Subcutaneous adipose tissue (tissue), 4 donors: ENCODE data around the gene SPRR5. TPM values are rescaled to one million over a fixed set of nuclear protein-coding genes. Genes with fewer than 3 reads are reported as not detected.

Source experiments
- total RNA-seq, 4 donors: library from RNA; depleted of rRNA; stranded (reverse); fragments of >200 nt; gene quantifications; one replicate each; pipeline ENCODE4 v1.1.0, GENCODE V29; 2016
- TF ChIP-seq, protein P1 (sequence below): fragments of 450-650 bp; IDR thresholded peaks from one replicate; pipeline ENCODE4 v1.5.1; 2016; ENCODE audit warnings: low read depth, mild to moderate bottlenecking, control low read depth, antibody characterized with exemption, moderate library complexity

SPRR5 gene
- total RNA-seq, 4 donors from 2014 or later: not detected

GRCh38 chr1:152946248-152946647 is 758 bp upstream of the SPRR5 start:
- TF ChIP-seq, protein P1, sequence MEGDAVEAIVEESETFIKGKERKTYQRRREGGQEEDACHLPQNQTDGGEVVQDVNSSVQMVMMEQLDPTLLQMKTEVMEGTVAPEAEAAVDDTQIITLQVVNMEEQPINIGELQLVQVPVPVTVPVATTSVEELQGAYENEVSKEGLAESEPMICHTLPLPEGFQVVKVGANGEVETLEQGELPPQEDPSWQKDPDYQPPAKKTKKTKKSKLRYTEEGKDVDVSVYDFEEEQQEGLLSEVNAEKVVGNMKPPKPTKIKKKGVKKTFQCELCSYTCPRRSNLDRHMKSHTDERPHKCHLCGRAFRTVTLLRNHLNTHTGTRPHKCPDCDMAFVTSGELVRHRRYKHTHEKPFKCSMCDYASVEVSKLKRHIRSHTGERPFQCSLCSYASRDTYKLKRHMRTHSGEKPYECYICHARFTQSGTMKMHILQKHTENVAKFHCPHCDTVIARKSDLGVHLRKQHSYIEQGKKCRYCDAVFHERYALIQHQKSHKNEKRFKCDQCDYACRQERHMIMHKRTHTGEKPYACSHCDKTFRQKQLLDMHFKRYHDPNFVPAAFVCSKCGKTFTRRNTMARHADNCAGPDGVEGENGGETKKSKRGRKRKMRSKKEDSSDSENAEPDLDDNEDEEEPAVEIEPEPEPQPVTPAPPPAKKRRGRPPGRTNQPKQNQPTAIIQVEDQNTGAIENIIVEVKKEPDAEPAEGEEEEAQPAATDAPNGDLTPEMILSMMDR: no peak

DNA sequence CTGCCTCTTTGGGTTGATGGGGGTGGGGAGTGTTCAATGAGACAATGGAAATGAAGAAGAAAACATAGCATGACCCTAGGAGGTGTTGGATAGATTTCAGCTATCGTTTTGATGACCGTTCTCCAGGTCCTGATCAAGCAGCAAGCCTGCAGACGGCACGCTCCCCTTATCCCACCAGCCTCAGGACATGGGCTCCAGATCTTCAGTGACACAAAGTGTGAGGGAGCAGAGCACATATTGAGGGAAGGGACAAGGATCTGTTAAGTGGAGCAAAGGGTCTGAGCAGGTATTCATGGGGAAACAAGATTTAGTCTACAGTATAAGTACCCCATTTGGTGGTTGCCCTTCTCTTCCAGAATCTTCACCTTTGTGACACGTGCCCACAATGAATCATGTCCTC is 4.7 kb downstream of the SPRR5 start:
- TF ChIP-seq, protein P1: no peak

- TF ChIP-seq, protein P1: no peak
These were observed 6.8 kb downstream of the SPRR5 start for GRCh38 chr1:152953761-152954160.

GRCh38 chr1:152954436-152954835 is 7.4 kb downstream of the SPRR5 start:
- TF ChIP-seq, protein P1: no peak

DNA sequence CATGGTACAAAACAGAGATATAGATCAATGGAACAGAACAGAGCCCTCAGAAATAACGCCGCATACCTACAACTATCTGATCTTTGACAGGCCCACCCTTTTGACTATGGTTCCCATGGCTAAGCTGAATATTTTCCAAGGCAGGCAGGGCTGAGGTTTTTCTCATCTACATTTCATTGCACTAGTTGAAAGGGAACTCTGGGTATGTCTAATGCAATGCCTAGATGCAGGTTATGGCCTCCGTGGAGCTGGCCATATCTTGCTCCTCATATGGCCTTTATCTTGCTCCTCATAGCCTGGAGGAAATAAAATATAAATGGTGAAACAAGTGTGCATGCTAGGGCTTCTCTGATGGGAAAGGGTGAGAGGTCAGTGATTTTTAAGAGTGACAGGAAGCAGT is 10.6 kb downstream of the SPRR5 start:
- TF ChIP-seq, protein P1: no peak

DNA sequence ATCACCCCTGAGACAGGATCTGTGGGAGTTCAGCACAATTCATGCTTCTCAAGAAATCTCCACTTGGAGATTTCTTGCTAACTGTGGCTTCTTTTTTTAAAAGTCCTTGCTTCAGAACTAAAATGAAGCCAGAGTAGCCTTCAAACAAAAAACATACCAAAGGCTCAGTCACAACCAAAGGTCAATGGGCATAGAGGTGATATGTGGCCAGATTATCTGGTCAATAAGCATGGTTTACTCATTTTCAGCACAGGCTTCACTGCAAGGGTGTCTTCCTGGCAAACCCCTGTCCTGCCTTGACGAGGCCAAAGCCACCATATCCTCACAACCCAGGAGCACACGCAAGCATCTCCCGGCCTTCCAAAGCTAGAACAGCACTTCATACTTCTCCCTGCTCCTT is 12.3 kb downstream of the SPRR5 start:
- TF ChIP-seq, protein P1: no peak

DNA sequence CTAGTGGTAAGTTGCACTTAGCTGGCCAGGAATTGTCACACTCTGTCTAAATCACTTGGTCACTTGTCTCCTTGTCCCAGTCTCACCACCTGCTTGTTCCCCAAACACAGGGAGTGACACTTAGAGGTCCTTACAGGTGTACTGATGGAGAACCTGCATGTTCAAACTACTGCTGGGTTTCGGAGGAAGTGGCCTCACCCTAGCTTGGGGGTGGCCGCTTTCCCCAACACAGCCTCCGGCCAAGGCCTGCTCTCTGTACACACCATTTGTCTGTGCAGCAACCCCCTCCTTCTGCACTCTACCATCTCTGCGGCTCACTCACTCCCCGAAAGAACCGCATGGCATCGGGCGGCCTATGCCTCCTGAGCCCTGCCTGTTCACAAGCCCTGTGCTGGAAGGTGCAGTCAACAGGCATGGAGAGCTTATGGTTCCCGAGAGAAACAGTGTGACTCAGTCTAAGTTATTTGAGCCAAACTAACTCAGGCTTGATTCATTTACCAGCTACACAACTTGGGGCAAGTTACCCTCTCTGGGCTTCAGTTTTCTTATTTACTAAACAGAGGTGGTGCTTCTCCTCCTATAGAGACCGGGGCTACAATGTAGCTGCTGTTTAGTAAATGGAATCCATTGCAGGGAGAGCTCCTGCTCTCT is 12.9 kb downstream of the SPRR5 start:
- TF ChIP-seq, protein P1: no peak
